D721Med (cell line): ENCODE measurements around the gene CFI.

Source experiments
- DNase-seq: peaks from one replicate; pipeline ENCODE4 v3.0.0; 2011; ENCODE audit warnings: low spot score; ENCODE audit not compliant: insufficient read length
- FAIRE-seq: peaks from 2 replicates; lab custom pipeline; 2011; peaks lifted over from hg19 to GRCh38; lab: Jason Lieb, UNC
- TF ChIP-seq, protein P1 (sequence below): IDR thresholded peaks from 2 replicates; pipeline ENCODE4 v1.5.1; 2012; ENCODE audit warnings: mild to moderate bottlenecking, control low read depth; ENCODE audit not compliant: insufficient read depth; ENCODE audit errors: missing control alignments

Gene CFI

DNA sequence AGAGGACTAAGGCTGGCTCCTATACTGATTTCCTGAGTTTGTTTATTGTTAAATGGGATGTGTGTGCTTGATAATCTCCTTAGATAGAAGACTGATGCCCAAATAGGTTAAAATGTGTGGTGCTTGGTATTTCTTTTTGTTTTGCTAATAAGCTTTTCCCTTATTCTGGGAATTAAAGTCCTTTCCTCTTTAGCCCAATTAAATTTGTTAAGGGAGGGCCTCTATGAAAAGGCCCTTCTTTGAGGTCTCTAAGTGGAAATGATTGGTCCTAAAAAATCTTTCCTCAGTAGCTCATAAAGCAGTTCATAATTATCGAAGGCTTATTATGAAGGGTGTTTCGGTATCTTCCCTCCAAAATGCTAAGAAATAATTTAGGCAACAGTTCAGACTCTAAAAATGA is 25.9 kb upstream of the CFI start, which contains the start of gene RRH:
TSS of gene RRH (plus strand) at position 301 of the 400 bp plus-strand sequence. CDS start at position 357, 56 bp downstream.
- TF ChIP-seq, protein P1, sequence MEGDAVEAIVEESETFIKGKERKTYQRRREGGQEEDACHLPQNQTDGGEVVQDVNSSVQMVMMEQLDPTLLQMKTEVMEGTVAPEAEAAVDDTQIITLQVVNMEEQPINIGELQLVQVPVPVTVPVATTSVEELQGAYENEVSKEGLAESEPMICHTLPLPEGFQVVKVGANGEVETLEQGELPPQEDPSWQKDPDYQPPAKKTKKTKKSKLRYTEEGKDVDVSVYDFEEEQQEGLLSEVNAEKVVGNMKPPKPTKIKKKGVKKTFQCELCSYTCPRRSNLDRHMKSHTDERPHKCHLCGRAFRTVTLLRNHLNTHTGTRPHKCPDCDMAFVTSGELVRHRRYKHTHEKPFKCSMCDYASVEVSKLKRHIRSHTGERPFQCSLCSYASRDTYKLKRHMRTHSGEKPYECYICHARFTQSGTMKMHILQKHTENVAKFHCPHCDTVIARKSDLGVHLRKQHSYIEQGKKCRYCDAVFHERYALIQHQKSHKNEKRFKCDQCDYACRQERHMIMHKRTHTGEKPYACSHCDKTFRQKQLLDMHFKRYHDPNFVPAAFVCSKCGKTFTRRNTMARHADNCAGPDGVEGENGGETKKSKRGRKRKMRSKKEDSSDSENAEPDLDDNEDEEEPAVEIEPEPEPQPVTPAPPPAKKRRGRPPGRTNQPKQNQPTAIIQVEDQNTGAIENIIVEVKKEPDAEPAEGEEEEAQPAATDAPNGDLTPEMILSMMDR = no peak
- DNase-seq (no peak), FAIRE-seq (no peak)

DNA sequence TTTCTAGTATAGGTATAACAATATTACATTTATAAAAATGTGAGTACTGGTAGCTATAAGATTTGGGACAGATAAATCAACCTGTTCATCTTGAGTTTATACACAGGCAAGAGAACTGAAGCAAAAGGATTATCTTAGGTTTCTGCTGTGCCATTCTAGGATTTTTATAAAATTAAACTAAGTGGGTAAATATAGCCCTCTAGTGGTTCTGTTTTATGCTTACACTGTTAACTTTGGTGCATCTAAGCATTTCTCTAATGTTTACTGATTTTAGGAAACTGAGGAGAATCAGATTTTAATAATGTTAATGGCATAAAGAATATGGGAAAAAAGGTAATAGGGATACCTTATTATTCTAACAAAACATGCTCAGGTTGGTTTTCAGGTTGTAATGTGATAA is 24.9 kb upstream of the CFI start:
- DNase-seq = no peak
- FAIRE-seq = no peak
- TF ChIP-seq, protein P1 = peak; percentile 44

DNA sequence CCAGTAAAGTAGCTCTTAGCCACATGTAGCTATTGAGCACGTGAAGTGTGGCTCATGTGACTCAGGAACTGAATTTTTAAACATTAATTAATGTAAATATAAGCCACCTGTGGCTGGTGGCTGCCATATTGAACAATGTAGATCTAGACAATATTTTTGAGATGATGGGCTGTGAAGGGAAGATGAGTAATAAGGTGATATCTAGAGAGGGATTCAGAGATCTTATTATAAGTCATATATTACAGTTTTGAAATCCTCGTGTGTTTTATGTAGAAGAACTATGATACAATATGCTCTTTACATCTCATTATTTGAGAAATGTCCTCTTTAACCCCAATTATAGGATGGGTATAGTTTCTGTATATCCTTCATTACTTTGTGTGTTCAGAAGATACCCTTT is 19.4 kb upstream of the CFI start:
- no peak for DNase-seq
- TF ChIP-seq, protein P1 = no peak
- FAIRE-seq = no peak

DNA sequence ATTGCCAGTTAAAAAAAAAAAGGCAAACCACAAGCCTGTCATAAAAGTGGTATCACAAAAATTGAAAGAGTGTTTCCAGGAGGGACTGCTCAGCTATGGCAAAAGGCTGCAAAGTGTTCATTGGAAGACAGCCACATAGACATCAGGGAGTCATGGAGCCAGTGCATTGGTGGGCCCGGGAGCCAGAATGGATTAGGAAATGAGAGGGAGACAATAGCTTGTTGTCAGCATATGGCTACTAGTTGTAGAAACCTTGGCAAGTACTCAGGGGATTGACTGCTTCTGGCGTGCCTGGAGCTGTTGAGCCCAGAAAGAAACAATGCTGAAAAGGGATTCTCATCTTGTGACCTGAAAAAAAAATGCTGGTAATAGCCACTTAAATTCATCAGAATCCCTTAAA is 18.8 kb upstream of the CFI start:
- TF ChIP-seq, protein P1 = no peak
- no peak for FAIRE-seq
- DNase-seq = no peak

DNA sequence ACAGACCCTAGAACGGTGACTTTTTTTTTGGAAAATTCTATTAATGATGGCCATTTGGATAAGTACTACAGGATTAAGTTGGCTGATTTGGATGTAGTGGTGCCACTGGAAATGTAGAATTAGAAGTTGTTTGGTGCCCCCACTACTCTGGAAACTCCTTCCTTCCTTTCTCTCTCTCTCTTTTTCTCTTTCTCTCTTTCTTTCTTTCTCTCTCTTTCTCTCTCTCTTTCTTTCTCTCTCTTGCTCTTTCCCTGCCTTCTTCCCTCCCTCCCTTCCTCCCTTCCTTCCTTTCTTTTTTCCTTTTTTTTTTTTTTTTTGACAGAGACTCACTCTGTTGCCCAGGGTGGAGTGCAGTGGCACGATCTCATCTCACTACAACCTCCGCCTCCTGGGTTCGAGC is 16.5 kb upstream of the CFI start:
- no peak for FAIRE-seq
- DNase-seq = no peak
- TF ChIP-seq, protein P1 = no peak

DNA sequence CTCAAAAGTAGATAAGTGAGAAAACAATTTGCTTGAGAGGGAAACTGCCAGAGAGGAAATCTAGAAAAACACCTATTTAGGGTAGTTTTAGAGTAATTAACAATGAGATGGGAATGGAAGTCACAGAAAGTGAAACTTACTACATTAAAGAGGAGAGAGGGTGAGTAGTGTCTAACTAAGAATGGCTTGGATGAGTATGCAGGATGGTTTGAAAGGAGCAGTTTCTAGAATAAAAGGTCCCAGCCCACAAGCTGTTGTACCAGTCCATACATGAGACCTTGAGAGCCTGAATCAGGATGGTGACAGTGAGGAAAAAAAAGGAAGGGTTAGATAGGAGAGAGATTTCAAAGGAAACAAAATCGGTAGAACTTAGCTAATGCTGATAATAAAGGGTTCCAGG is 15.1 kb upstream of the CFI start:
- DNase-seq (no peak), FAIRE-seq (no peak)
- TF ChIP-seq, protein P1 = no peak

DNA sequence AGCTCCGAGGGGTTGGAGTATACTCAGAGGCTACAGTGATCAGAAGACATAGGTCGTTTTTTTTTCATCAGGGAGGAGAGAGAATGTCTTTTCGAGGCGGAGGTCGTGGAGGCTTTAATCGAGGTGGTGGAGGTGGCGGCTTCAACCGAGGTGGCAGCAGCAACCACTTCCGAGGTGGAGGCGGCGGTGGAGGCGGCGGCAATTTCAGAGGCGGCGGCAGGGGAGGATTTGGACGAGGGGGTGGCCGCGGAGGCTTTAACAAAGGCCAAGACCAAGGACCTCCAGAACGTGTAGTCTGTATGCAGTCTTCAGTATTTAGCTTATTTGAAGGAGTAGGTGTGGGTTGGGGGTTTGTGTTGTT is 14.3 kb upstream of the CFI start:
- no peak for FAIRE-seq
- DNase-seq = no peak
- TF ChIP-seq, protein P1 = no peak
